Hepatocyte (in vitro differentiated cells): ENCODE measurements around the gene USP32. TPM values are rescaled to one million over a fixed set of nuclear protein-coding genes. Genes with fewer than 3 reads are reported as not detected.

ENCODE experiments used
- DNase-seq: peaks from one replicate; pipeline ENCODE4 v3.0.0-alpha.2; 2016; ENCODE audit warnings: low spot score
- H2AFZ ChIP-seq: fragments of 200-600 bp; sonication (generic); 2 replicates; pipeline ENCODE4 v1.6.0; 2016; ENCODE audit warnings: antibody characterized with exemption, mild to moderate bottlenecking
- H3K27ac ChIP-seq: fragments of 200-600 bp; sonication (generic); 2 replicates; pipeline ENCODE4 v1.5.1; 2016; ENCODE audit warnings: mild to moderate bottlenecking
- H3K27me3 ChIP-seq: fragments of 200-600 bp; sonication (generic); 2 replicates; pipeline ENCODE4 v1.6.1; 2016
- H3K36me3 ChIP-seq: fragments of 200-600 bp; sonication (generic); replicated peaks from 2 replicates; pipeline ENCODE4 v1.5.1; 2016; ENCODE audit warnings: low read depth; ENCODE audit not compliant: insufficient read depth
- H3K4me1 ChIP-seq: fragments of 200-600 bp; sonication (generic); 2 replicates; pipeline ENCODE4 v1.5.1; 2016; ENCODE audit warnings: mild to moderate bottlenecking, moderate library complexity; ENCODE audit not compliant: insufficient read depth
- H3K4me2 ChIP-seq: fragments of 200-600 bp; sonication (generic); 2 replicates; pipeline ENCODE4 v1.6.0; 2016
- H3K4me3 ChIP-seq: fragments of 200-600 bp; sonication (generic); 2 replicates; pipeline ENCODE4 v1.5.1; 2016; ENCODE audit warnings: mild to moderate bottlenecking
- H3K79me2 ChIP-seq: fragments of 200-600 bp; sonication (generic); 2 replicates; pipeline ENCODE4 v1.6.0; 2017; ENCODE audit warnings: mild to moderate bottlenecking
- H3K9me2 ChIP-seq: fragments of 200-600 bp; sonication (generic); replicated peaks from 2 replicates; pipeline ENCODE4 v1.6.0; 2017; ENCODE audit warnings: mild to moderate bottlenecking; ENCODE audit not compliant: insufficient read depth
- H3K9me3 ChIP-seq: fragments of 200-600 bp; sonication (generic); 2 replicates; pipeline ENCODE4 v1.5.1; 2016; ENCODE audit warnings: low read depth, mild to moderate bottlenecking
- H4K20me1 ChIP-seq: fragments of 200-600 bp; sonication (generic); 2 replicates; pipeline ENCODE4 v1.6.0; 2016; ENCODE audit warnings: mild to moderate bottlenecking; ENCODE audit not compliant: insufficient read depth, poor library complexity, severe bottlenecking
- CTCF ChIP-seq: fragments of 200-600 bp; sonication (generic); IDR thresholded peaks from 2 replicates; pipeline ENCODE4 v1.5.1; 2016; ENCODE audit warnings: antibody characterized with exemption, mild to moderate bottlenecking; ENCODE audit not compliant: poor library complexity
- EZH2 ChIP-seq: fragments of 200-600 bp; sonication (generic); IDR thresholded peaks from 2 replicates; pipeline ENCODE4 v1.6.1; 2016; ENCODE audit warnings: antibody characterized with exemption, mild to moderate bottlenecking, borderline replicate concordance
- EZH2phosphoT487 ChIP-seq: fragments of 200-600 bp; sonication (generic); IDR thresholded peaks from one replicate; pipeline ENCODE4 v1.6.1; 2018; ENCODE audit warnings: antibody characterized with exemption, mild to moderate bottlenecking, low read depth, moderate library complexity; ENCODE audit not compliant: unreplicated experiment, severe bottlenecking
- WGBS: methylation state at CpG from one replicate; pipeline ENCODE4 v1.1.6; 2016; ENCODE audit warnings: low lambda C conversion rate; ENCODE audit errors: missing lambda C conversion rate; 5-methylcytosine and 5-hydroxymethylcytosine counted together
- polyA plus RNA-seq: library from polyadenylated mRNA; unstranded; fragments of >200 nt; fragmentation: Nextera tagmentation; extraction: Ambion mirVana; gene quantifications from 2 replicates; pipeline ENCODE4 v1.2.1, GENCODE V29; 2016
- total RNA-seq: library from RNA; depleted of rRNA; stranded (reverse); fragments of >200 nt; gene quantifications from 2 replicates; pipeline ENCODE4 v1.2.3, GENCODE V29; 2014

Gene USP32
- total and polyA plus RNA-seq, 2 experiments from 2014 or later, result 15.3 to 37.0 TPM

DNA sequence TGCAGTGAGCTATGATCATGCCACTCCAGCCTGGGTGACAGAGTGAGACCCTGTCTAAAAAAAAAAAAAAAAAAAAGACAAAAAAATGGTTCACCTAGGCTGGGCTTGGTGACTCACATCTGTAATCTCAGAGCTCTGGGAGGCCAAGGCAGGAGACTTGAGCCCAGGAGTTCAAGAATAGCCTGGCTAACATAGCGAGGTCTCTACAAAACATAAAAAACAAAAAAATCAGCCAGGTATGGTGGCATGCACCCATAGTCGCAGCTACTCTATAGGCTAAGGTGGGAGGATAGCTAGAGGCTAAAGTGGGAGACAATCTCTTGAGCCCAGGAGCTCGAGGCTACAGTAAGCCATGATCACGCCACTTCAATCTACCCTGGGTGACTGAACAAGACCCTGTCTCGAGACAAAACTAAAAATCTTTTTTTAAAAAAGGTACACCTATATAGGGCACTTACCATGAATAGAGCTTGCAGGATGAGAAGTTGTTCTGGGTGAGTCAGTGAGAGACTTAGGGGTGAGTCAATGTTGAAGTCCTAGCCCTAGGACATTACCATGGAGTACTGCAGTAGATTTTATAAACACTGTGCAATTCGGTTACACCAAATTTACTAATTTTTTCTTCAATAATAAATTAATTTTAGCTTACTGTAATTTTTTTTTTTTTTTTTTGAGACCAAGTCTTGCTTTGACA, 19.0 kb downstream of the USP32 start:
- Histone ChIP-seq H3K27me3 (no peaks in the 10 kb centered on the region), H3K9me2 (no peaks in the 10 kb centered on the region), H3K4me3 (no peak overlapping the region), H4K20me1 (peaks cover 10% of the 10 kb centered on the region), H3K36me3 (no peaks in the 10 kb centered on the region), H3K27ac (no peak overlapping the region), H3K4me1 (no peaks in the 10 kb centered on the region), H2AFZ (no peak overlapping the region), H3K4me2 (no peak overlapping the region), H3K79me2 (peaks cover 59% of the 10 kb centered on the region), H3K9me3 (no peaks in the 10 kb centered on the region)
- 94% methylated on average over 6 of the region's 6 CpGs for WGBS
- no peak for DNase-seq
- TF ChIP-seq CTCF (no peak), EZH2phosphoT487 (no peak), EZH2 (no peak)

DNA sequence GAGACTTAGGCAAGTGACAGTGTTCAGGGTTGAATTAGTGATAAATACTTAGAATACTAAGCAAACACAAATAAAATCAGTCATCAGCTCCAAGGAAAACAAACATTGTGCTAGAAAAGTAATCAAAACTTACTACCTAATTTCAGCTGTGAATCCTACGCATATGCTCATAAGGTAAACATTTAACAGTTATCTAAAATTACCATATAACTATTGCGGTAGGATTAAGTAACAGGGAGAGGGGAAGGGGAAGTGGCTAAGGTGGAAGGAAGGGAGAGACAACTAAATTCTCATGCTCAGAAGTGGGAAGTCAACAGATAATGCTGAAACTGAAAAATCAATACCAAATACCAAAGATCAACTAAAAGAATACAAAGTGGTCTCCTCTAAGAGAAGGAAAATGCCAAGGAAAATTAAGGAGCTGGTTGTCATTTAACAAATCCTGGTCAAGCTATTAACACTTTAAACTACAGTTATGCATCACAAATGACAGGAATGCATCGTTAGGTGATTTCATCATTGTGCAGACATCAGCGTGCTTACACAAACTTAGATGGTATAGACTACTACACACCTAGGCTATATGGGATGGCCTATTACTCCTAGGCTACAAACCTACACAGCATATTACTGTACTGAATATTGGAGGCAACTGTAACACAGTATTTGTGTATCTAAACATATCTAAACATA, 20.0 kb downstream of the USP32 start:
- Histone ChIP-seq H3K9me3 (no peaks in the 10 kb centered on the region), H2AFZ (no peak overlapping the region), H3K27me3 (no peaks in the 10 kb centered on the region), H3K4me2 (no peak overlapping the region), H3K4me1 (no peaks in the 10 kb centered on the region), H4K20me1 (peaks cover 10% of the 10 kb centered on the region), H3K4me3 (no peak overlapping the region), H3K79me2 (peaks cover 59% of the 10 kb centered on the region), H3K27ac (no peak overlapping the region), H3K36me3 (no peaks in the 10 kb centered on the region), H3K9me2 (no peaks in the 10 kb centered on the region)
- TF ChIP-seq CTCF (no peak), EZH2 (no peak), EZH2phosphoT487 (no peak)
- 66% methylated on average over 4 of the region's 4 CpGs for WGBS
- no peak for DNase-seq

DNA sequence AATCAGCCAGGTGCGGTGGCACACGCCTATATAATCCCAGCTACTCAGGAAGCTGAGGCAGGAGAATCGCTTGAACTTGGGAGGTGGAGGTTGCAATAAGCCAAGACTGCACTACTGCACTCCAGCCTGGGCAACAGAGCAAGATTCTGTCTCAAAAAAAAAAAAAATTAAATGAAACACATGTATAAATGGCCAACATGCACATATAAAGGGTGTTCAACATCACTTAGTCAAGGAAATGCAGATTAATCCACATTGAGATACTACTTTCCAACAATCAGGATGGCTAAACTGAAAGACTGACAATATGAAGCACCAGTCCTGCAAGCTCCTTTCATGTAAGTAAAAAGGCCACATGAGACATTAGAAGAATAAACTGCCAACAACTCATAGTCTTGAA, 20.5 kb downstream of the USP32 start:
- Histone ChIP-seq H3K27me3 (no peaks in the 10 kb centered on the region), H3K9me2 (no peaks in the 10 kb centered on the region), H3K4me1 (no peaks in the 10 kb centered on the region), H3K27ac (no peak overlapping the region), H4K20me1 (peaks cover 10% of the 10 kb centered on the region), H3K4me3 (no peak overlapping the region), H3K36me3 (no peaks in the 10 kb centered on the region), H3K4me2 (no peak overlapping the region), H3K9me3 (no peaks in the 10 kb centered on the region), H2AFZ (no peak overlapping the region), H3K79me2 (peaks cover 61% of the 10 kb centered on the region)
- WGBS, result 98% methylated on average over 3 of the region's 3 CpGs
- DNase-seq, result no peak
- TF ChIP-seq EZH2 (no peak), EZH2phosphoT487 (no peak), CTCF (no peak)
